ENCODE data around the gene GINM1. TPM values are rescaled to one million over a fixed set of nuclear protein-coding genes. Genes with fewer than 3 reads are reported as not detected.

Gene GINM1
- total RNA-seq, 1 experiment from 2014 or later = 14.5 TPM

DNA sequence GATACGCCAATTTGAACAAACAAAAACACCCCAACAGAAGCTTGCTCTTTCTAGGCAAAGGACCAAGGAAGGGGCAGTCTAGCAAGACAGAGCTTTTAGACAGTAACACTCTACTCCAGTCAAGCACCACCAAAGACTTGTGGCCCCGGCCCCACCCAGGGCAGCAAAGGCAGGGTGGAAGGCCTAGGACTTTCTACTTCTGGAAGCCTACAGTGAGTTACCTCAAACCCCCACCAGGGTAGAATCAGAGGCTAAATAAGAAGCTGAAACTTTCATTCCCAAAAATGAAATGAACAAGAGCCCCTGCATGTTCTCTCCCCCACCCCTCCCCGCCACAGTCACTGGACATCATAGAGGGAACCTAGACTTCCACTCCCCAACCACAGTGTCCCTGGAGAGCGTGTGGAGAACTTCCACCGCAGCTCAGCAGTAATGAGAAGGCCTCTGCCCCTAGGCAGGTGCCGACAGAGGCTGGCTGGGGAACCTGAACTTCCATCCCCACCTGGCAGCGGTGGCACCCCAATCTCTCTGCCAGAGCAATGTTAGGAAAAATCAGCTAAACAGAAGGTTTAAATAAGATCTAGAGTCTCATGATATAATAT, 42.3 kb downstream of the GINM1 start:
- Histone ChIP-seq H3K4me1 (replicated peaks; ENCODE audit: insufficient read depth) (no peaks in the 10 kb centered on the region), H2AFZ (no peak overlapping the region), H3K4me2 (no peak overlapping the region), H3K79me2 (ENCODE audit: low read depth) (no peaks in the 10 kb centered on the region), H3K9me3 (ENCODE audit: insufficient read depth, low read depth) (no peaks in the 10 kb centered on the region), H3K27me3 (ENCODE audit: insufficient read depth, low read depth) (no peaks in the 10 kb centered on the region), H3K9me2 (ENCODE audit: insufficient read depth) (no peaks in the 10 kb centered on the region), H3K4me3 (no peak overlapping the region), H4K20me1 (ENCODE audit: insufficient read depth) (no peaks in the 10 kb centered on the region), H3F3A (ENCODE audit: insufficient read depth, low read depth) (0 out of 2 replicates have a peak, but pooled peaks cover 4% of the 10 kb centered on the region), H3K27ac (no peak overlapping the region), H3K36me3 (ENCODE audit: low read depth) (no peaks in the 10 kb centered on the region)
- no TSS peak for BruUV-seq (replicated peaks)
- TF ChIP-seq, protein P1, sequence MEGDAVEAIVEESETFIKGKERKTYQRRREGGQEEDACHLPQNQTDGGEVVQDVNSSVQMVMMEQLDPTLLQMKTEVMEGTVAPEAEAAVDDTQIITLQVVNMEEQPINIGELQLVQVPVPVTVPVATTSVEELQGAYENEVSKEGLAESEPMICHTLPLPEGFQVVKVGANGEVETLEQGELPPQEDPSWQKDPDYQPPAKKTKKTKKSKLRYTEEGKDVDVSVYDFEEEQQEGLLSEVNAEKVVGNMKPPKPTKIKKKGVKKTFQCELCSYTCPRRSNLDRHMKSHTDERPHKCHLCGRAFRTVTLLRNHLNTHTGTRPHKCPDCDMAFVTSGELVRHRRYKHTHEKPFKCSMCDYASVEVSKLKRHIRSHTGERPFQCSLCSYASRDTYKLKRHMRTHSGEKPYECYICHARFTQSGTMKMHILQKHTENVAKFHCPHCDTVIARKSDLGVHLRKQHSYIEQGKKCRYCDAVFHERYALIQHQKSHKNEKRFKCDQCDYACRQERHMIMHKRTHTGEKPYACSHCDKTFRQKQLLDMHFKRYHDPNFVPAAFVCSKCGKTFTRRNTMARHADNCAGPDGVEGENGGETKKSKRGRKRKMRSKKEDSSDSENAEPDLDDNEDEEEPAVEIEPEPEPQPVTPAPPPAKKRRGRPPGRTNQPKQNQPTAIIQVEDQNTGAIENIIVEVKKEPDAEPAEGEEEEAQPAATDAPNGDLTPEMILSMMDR (conservative IDR thresholded peaks at IDR 0.05) = no peak
- TF ChIP-seq EZH2 (IDR thresholded peaks at IDR 0.05; ENCODE audit: low read depth) = no peak
- ChIA-PET POLR2A (ENCODE audit: unreplicated experiment) (no interaction called here), CTCF (no interaction called here)
- intact Hi-C loops (cut with micrococcal nuclease; ENCODE audit: unreplicated experiment) = no loop called here
- no peak for DNase-seq

DNA sequence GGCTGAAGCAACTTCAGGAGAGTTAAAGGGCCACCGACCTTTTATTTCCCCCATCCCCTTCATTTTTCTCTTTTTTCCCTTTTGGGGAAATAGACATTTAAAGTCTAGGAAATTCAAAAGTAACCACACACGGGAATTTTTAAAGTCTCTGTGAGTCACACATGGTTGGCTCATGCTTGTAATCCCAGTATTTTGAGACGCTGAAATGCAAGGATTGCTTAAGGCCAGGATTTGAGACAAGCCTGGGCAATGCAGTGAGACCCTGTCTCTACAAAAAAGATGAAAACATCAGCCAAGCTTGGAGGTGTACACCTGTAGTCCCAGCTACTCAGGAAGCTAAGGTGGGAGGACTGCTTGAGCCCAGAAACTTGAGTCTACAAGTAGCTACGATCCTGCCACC, 48.2 kb downstream of the GINM1 start:
- Histone ChIP-seq H2AFZ (no peak overlapping the region), H3K79me2 (ENCODE audit: low read depth) (no peaks in the 10 kb centered on the region), H4K20me1 (ENCODE audit: insufficient read depth) (no peaks in the 10 kb centered on the region), H3F3A (ENCODE audit: insufficient read depth, low read depth) (0 out of 2 replicates have a peak, but pooled peaks cover 4% of the 10 kb centered on the region), H3K4me2 (no peak overlapping the region), H3K27me3 (ENCODE audit: insufficient read depth, low read depth) (no peaks in the 10 kb centered on the region), H3K27ac (no peak overlapping the region), H3K4me3 (no peak overlapping the region), H3K9me3 (ENCODE audit: insufficient read depth, low read depth) (no peaks in the 10 kb centered on the region), H3K9me2 (ENCODE audit: insufficient read depth) (no peaks in the 10 kb centered on the region), H3K36me3 (ENCODE audit: low read depth) (no peaks in the 10 kb centered on the region), H3K4me1 (replicated peaks; ENCODE audit: insufficient read depth) (no peaks in the 10 kb centered on the region)
- ChIA-PET CTCF (no interaction called here), POLR2A (ENCODE audit: unreplicated experiment) (no interaction called here)
- no TSS peak for BruUV-seq (replicated peaks)
- intact Hi-C loops (cut with micrococcal nuclease; ENCODE audit: unreplicated experiment) = no loop called here
- TF ChIP-seq, protein P1 (conservative IDR thresholded peaks at IDR 0.05) = no peak
- no peak for TF ChIP-seq EZH2 (IDR thresholded peaks at IDR 0.05; ENCODE audit: low read depth)
- DNase-seq = no peak

DNA sequence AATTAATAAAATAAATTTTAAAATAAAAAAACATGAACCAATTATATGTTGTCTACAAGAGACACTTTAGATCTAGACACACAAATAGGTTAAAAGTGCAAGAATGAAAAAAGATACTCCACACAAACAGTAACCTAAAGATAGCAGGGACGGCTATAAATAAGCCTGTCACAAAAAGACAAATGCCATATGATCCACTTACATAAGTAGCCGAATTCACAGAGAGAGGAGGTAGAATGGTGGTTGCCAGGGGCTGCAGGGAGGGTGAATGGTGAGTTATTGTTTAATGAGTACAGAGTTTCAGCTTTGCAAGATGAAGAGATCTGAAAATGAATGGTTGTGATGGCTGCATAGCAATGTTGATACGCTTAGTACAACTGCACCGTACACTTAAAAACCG, 49.6 kb downstream of the GINM1 start:
- H4K20me1 ChIP-seq (ENCODE audit: insufficient read depth) = no peaks in the 10 kb centered on the region
- no peaks in the 10 kb centered on the region; the same call in 1 of the 2 replicates for H3K36me3 ChIP-seq (ENCODE audit: low read depth)
- H3K4me3 ChIP-seq = no peak overlapping the region
- no peaks in the 10 kb centered on the region for H3K9me3 ChIP-seq (ENCODE audit: insufficient read depth, low read depth)
- DNase-seq = no peak
- no TSS peak for BruUV-seq (replicated peaks)
- no peak overlapping the region for H3K27ac ChIP-seq
- no peaks in the 10 kb centered on the region for H3K9me2 ChIP-seq (ENCODE audit: insufficient read depth)
- ChIA-PET CTCF (no interaction called here), POLR2A (ENCODE audit: unreplicated experiment) (no interaction called here)
- H3K4me2 ChIP-seq = no peak overlapping the region
- H3F3A ChIP-seq (ENCODE audit: insufficient read depth, low read depth) = no peaks in the 10 kb centered on the region
- H2AFZ ChIP-seq = no peak overlapping the region
- intact Hi-C loops (cut with micrococcal nuclease; ENCODE audit: unreplicated experiment) = no loop called here
- H3K27me3 ChIP-seq (ENCODE audit: insufficient read depth, low read depth) = no peaks in the 10 kb centered on the region
- no peaks in the 10 kb centered on the region for H3K79me2 ChIP-seq (ENCODE audit: low read depth)
- no peaks in the 10 kb centered on the region for H3K4me1 ChIP-seq (replicated peaks; ENCODE audit: insufficient read depth)
- TF ChIP-seq, protein P1 (conservative IDR thresholded peaks at IDR 0.05) = no peak
- TF ChIP-seq EZH2 (IDR thresholded peaks at IDR 0.05; ENCODE audit: low read depth) = no peak

All from PC-9 (cell line).